OCI-LY3 (cell line): ENCODE results near the gene SIRPB2.

ENCODE experiments used
- H2AFZ ChIP-seq: fragments of 200-600, 300-600 bp; shearing (Covaris generic); 2 replicates; pipeline ENCODE4 v1.6.0; 2014; ENCODE audit warnings: antibody characterized with exemption, low read depth, low read length
- H3K27ac ChIP-seq: fragments of 200-600, 300-600 bp; sonication (generic); 2 replicates; pipeline ENCODE4 v1.5.1; 2014; ENCODE audit warnings: mild to moderate bottlenecking, low read length, moderate library complexity, mixed read lengths
- H3K27me3 ChIP-seq: fragments of 200-600, 300-600 bp; sonication (generic); 2 replicates; pipeline ENCODE4 v1.6.1; 2014; ENCODE audit warnings: low read depth, low read length, mixed read lengths
- H3K36me3 ChIP-seq: fragments of 200-600, 300-600 bp; sonication (generic); replicated peaks from 2 replicates; pipeline ENCODE3; 2014; ENCODE audit warnings: low read depth, low read length, mixed read lengths
- H3K4me1 ChIP-seq: fragments of 300-600, 200-600 bp; sonication (generic); 2 replicates; pipeline ENCODE4 v1.6.1; 2014; ENCODE audit warnings: low read length, mixed read lengths
- H3K4me2 ChIP-seq: fragments of 200-600, 300-600 bp; sonication (generic); 2 replicates; pipeline ENCODE4 v1.6.1; 2014; ENCODE audit warnings: low read length, mixed read lengths
- H3K4me3 ChIP-seq: fragments of 300-600, 200-600 bp; sonication (generic); 2 replicates; pipeline ENCODE4 v1.5.1; 2014; ENCODE audit warnings: antibody characterized with exemption, mild to moderate bottlenecking, low read length, moderate library complexity
- H3K79me2 ChIP-seq: fragments of 300-600, 200-600 bp; shearing (Covaris generic); 2 replicates; pipeline ENCODE4 v1.6.1; 2014; ENCODE audit warnings: mild to moderate bottlenecking, low read length, mixed read lengths
- H3K9ac ChIP-seq: fragments of 300-600, 200-600 bp; shearing (Covaris generic); 2 replicates; pipeline ENCODE4 v1.6.0; 2014; ENCODE audit warnings: mild to moderate bottlenecking, low read length, moderate library complexity
- H3K9me3 ChIP-seq: fragments of 200-600, 300-600 bp; shearing (Covaris generic); 2 replicates; pipeline ENCODE4 v1.6.1; 2014; ENCODE audit warnings: low read length, mixed read lengths; ENCODE audit not compliant: insufficient read depth
- H4K20me1 ChIP-seq: fragments of 200-600, 300-600 bp; sonication (generic); 2 replicates; pipeline ENCODE4 v1.6.1; 2016; ENCODE audit warnings: low read length, mixed read lengths; ENCODE audit not compliant: insufficient read depth
- CTCF ChIP-seq: fragments of 200-600, 300-600 bp; sonication (generic); IDR thresholded peaks from 2 replicates; pipeline ENCODE4 v1.5.1; 2014; ENCODE audit warnings: antibody characterized with exemption, low read length, low read depth
- EZH2phosphoT487 ChIP-seq: fragments of 200-600 bp; shearing (Covaris generic); IDR thresholded peaks from 2 replicates; pipeline ENCODE4 v1.6.1; 2018; ENCODE audit warnings: antibody characterized with exemption, mixed run types, low read depth

Gene SIRPB2

GRCh38 chr20:1496930-1497329 is 5.7 kb upstream of the SIRPB2 start:
- Histone ChIP-seq H3K79me2 (no peaks in the 10 kb centered on the region), H4K20me1 (no peaks in the 10 kb centered on the region), H3K4me2 (no peak overlapping the region), H3K9ac (no peak overlapping the region), H3K4me3 (no peak overlapping the region), H3K9me3 (no peaks in the 10 kb centered on the region), H3K27me3 (no peaks in the 10 kb centered on the region), H3K4me1 (peaks cover 49% of the 10 kb centered on the region), H3K36me3 (no peaks in the 10 kb centered on the region), H3K27ac (no peak overlapping the region), H2AFZ (no peak overlapping the region)
- TF ChIP-seq EZH2phosphoT487 (no peak), CTCF (no peak)

GRCh38 chr20:1494436-1494835 is 3.2 kb upstream of the SIRPB2 start:
- H3K9me3 ChIP-seq, result no peaks in the 10 kb centered on the region
- H3K27ac ChIP-seq, result peak overlapping the region; percentile 37
- no peak overlapping the region for H2AFZ ChIP-seq
- peak overlapping the region; percentile 88 for H3K4me2 ChIP-seq
- peak overlapping the region; percentile 53 for H3K4me3 ChIP-seq
- peak overlapping the region; percentile 7; the same call in 1 of the 2 replicates for H3K9ac ChIP-seq
- H3K79me2 ChIP-seq, result no peaks in the 10 kb centered on the region
- H3K36me3 ChIP-seq, result no peaks in the 10 kb centered on the region
- peaks cover 41% of the 10 kb centered on the region for H3K4me1 ChIP-seq
- no peaks in the 10 kb centered on the region for H4K20me1 ChIP-seq
- no peak for TF ChIP-seq EZH2phosphoT487
- H3K27me3 ChIP-seq, result no peaks in the 10 kb centered on the region

GRCh38 chr20:1493536-1493935 is 2.3 kb upstream of the SIRPB2 start:
- no peak overlapping the region for H2AFZ ChIP-seq

GRCh38 chr20:1491860-1492642 is 831 bp upstream of the SIRPB2 start:
- Histone ChIP-seq H3K36me3 (no peaks in the 10 kb centered on the region), H3K4me3 (peak overlapping the region; percentile 12; the same call in 1 of the 2 replicates), H4K20me1 (no peaks in the 10 kb centered on the region), H3K27ac (peak overlapping the region; percentile 52), H3K27me3 (peaks cover 19% of the 10 kb centered on the region), H2AFZ (0 out of 2 replicates have a peak overlapping the region, but pooled peaks have one; percentile 8), H3K9ac (peak overlapping the region; percentile 12; the same call in 1 of the 2 replicates), H3K4me1 (peaks cover 41% of the 10 kb centered on the region), H3K4me2 (peak overlapping the region; percentile 65), H3K79me2 (no peaks in the 10 kb centered on the region), H3K9me3 (no peaks in the 10 kb centered on the region; the same call in 1 of the 2 replicates)
- no peak for TF ChIP-seq CTCF
- no peak for TF ChIP-seq EZH2phosphoT487

More at GRCh38 chr20:1493536-1493935, 2.3 kb upstream of the SIRPB2 start:
- Histone ChIP-seq H3K9ac (no peak overlapping the region), H3K27me3 (peaks cover 4% of the 10 kb centered on the region; the same call in 1 of the 2 replicates), H4K20me1 (no peaks in the 10 kb centered on the region), H3K36me3 (no peaks in the 10 kb centered on the region), H3K4me1 (peaks cover 41% of the 10 kb centered on the region), H3K4me3 (peak overlapping the region; percentile 53), H3K9me3 (no peaks in the 10 kb centered on the region), H3K27ac (no peak overlapping the region; the same call in 1 of the 2 replicates), H3K79me2 (no peaks in the 10 kb centered on the region), H3K4me2 (peak overlapping the region; percentile 88)
- no peak for TF ChIP-seq EZH2phosphoT487
- TF ChIP-seq CTCF, result no peak
